GM18519 (cell line): ENCODE results near the gene NDUFB3.

Experiments
- ATAC-seq: cut with Tn5 transposase; IDR thresholded peaks from one replicate; pipeline ENCODE4 v1.9.1; 2021; ENCODE audit warnings: mild to moderate bottlenecking, moderate library complexity; ENCODE audit not compliant: unreplicated experiment, low FRiP score

The NDUFB3 gene

GRCh38 chr2:201127152-201127511, 55.3 kb downstream of the NDUFB3 start:
- no peak for ATAC-seq

GRCh38 chr2:201127570-201127969, 55.8 kb downstream of the NDUFB3 start:
- ATAC-seq = no peak

GRCh38 chr2:201128033-201128432, 56.2 kb downstream of the NDUFB3 start:
- no peak for ATAC-seq

GRCh38 chr2:201128933-201129505, 57.2 kb downstream of the NDUFB3 start:
- no peak for ATAC-seq

GRCh38 chr2:201130524-201131186, 58.9 kb downstream of the NDUFB3 start:
- ATAC-seq = no peak

GRCh38 chr2:201132518-201132917, 60.7 kb downstream of the NDUFB3 start:
- ATAC-seq = no peak
